SK-N-MC (cell line): ENCODE measurements around the gene PREX1.

Experiments used
- EZH2 ChIP-seq: fragments of 200-600 bp; sonication (generic); IDR thresholded peaks from one replicate; pipeline ENCODE4 v1.6.1; 2017; ENCODE audit warnings: antibody characterized with exemption
- FOXP2 ChIP-seq: optimal IDR thresholded peaks from 2 replicates; pipeline ENCODE3; 2011; ENCODE audit warnings: mild to moderate bottlenecking, moderate library complexity; ENCODE audit not compliant: insufficient read depth; ENCODE audit errors: extremely low read length, control extremely low read depth
- POLR2AphosphoS5 ChIP-seq: IDR thresholded peaks from 2 replicates; pipeline ENCODE4 v1.6.1; 2012; ENCODE audit warnings: mild to moderate bottlenecking, low read depth, low read length, borderline replicate concordance

- TF ChIP-seq POLR2AphosphoS5 (no peak), EZH2 (no peak), FOXP2 (no peak)
These were observed 223.4 kb downstream of the PREX1 start for GRCh38 chr20:48604426-48604825.
